ENCODE data around the gene RNF121.

The RNF121 gene

GRCh38 chr11:71931245-71931602, 2.4 kb downstream of the RNF121 start:
- DNase-seq (ENCODE audit: insufficient read length, low spot score): no peak
- TF ChIP-seq, protein P1, sequence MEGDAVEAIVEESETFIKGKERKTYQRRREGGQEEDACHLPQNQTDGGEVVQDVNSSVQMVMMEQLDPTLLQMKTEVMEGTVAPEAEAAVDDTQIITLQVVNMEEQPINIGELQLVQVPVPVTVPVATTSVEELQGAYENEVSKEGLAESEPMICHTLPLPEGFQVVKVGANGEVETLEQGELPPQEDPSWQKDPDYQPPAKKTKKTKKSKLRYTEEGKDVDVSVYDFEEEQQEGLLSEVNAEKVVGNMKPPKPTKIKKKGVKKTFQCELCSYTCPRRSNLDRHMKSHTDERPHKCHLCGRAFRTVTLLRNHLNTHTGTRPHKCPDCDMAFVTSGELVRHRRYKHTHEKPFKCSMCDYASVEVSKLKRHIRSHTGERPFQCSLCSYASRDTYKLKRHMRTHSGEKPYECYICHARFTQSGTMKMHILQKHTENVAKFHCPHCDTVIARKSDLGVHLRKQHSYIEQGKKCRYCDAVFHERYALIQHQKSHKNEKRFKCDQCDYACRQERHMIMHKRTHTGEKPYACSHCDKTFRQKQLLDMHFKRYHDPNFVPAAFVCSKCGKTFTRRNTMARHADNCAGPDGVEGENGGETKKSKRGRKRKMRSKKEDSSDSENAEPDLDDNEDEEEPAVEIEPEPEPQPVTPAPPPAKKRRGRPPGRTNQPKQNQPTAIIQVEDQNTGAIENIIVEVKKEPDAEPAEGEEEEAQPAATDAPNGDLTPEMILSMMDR (IDR thresholded peaks at IDR 0.05; ENCODE audit: insufficient read depth, missing control alignments): no peak
- FAIRE-seq: no peak

DNA sequence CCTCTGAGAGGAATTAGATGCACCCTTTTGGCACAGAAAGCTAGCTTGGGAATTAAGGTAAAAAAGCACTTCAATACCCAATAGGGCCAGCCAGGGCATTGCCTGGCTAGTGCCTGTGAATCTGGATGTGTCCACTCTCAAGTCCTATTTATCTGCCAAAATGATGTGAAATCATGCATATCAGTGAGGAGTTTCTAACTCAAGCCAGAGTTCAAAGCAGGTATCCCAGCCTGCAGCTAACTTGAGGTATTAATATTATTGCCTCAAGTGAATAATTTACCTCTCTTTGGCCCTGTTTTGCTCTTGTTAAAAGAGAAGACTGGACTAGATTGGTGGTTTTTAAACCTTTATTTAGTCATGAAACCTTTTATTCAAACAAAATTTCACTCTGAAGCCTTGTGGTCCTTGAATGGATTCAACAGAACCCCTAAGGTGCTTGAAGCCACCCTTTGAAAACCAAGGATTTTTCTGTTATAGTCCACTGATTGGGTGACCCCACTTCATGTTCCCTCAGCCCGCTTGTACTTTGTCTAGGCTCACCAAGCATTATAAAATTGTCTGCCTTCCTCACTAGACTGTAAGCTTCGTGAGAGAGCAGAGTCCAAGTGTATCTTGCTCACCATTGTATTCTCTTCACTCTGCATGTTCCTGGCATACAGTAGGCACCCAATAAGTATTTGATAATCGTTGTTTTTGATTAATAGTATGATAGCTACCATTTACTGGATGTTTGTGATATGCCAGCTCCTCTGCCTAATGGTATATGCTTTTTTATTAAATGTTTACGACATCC, 4.5 kb downstream of the RNF121 start:
- DNase-seq (ENCODE audit: insufficient read length, low spot score) (no peak), FAIRE-seq (no peak)
- TF ChIP-seq, protein P1 (IDR thresholded peaks at IDR 0.05; ENCODE audit: insufficient read depth, missing control alignments): no peak

GRCh38 chr11:71934213-71934612, 5.4 kb downstream of the RNF121 start:
- TF ChIP-seq, protein P1 (IDR thresholded peaks at IDR 0.05; ENCODE audit: insufficient read depth, missing control alignments): no peak
- DNase-seq (ENCODE audit: insufficient read length, low spot score): no peak
- no peak for FAIRE-seq

DNA sequence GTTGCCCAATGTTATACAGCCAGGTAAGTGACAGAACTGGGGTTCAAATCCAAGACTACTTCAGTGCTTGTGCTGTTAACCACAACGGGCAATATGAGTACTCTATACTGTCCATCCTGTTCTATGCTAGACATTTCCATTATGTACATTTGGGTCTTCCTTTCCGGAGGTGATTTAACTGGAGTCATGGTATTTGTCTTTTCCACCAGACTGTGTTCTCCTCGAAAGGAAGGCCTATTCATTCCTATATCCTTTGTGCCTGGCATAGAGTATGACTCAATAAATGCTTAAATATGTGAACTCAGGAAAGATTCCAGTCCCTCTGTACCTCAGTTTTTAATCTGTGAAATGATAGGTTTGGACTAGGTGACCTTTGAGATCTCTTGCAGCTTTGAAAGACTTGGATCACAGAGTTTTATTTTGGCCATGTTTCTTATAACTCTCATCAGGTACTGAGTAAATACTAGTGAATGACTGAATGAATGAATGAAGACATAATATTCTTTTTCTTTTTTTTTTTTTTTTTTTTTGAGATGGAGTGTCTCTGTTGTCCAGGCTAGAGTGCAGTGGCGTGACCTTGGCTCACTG, 6.6 kb downstream of the RNF121 start:
- FAIRE-seq: no peak
- no peak for DNase-seq (ENCODE audit: insufficient read length, low spot score)
- TF ChIP-seq, protein P1 (IDR thresholded peaks at IDR 0.05; ENCODE audit: insufficient read depth, missing control alignments): no peak

- no peak for DNase-seq (ENCODE audit: insufficient read length, low spot score)
- FAIRE-seq: no peak
- TF ChIP-seq, protein P1 (IDR thresholded peaks at IDR 0.05; ENCODE audit: insufficient read depth, missing control alignments): no peak
These were observed 8.0 kb downstream of the RNF121 start for GRCh38 chr11:71936825-71937224.

- TF ChIP-seq, protein P1 (IDR thresholded peaks at IDR 0.05; ENCODE audit: insufficient read depth, missing control alignments): no peak
- DNase-seq (ENCODE audit: insufficient read length, low spot score) (no peak), FAIRE-seq (no peak)
These were observed 9.0 kb downstream of the RNF121 start for GRCh38 chr11:71937826-71938225.
